ENCODE data around the gene ARHGAP1.
"Not testable (repeated sequence)": the region's sequence is repeated elsewhere in the genome, so short reads cannot be mapped to it uniquely, and the experiment has no call there.

Gene ARHGAP1

GRCh38 chr11:46673713-46674462, 26.5 kb downstream of the ARHGAP1 start:
- no peak for DNase-seq (ENCODE audit: low read depth in 2 of 2)

DNA sequence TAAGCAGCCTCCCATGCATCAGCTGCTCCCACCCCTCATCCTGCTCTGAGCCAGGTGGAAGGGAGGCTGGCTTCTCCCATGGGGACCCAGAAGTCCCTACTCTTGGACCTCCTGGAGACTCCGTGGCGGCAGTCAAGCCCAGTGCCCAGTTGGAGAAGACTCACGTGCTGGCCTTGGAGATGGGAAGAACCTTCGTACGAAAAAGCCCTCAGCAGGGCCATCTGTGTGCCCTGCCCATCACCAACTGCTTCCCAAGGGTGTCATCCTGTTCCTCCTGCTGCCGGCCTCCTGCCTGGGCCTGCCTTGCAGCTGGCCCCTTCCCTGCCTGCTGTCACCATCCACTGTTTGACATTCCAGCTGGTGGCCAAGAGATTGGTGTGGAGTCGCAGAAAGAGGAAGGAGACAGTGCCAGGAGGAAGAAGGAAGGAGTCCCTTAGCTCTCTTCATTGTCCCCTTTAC, 28.0 kb downstream of the ARHGAP1 start:
- DNase-seq (ENCODE audit: low read depth in 2 of 2), result no peak

GRCh38 chr11:46671958-46672315, 28.5 kb downstream of the ARHGAP1 start:
- no peak for DNase-seq (ENCODE audit: low read depth in 2 of 2)

DNA sequence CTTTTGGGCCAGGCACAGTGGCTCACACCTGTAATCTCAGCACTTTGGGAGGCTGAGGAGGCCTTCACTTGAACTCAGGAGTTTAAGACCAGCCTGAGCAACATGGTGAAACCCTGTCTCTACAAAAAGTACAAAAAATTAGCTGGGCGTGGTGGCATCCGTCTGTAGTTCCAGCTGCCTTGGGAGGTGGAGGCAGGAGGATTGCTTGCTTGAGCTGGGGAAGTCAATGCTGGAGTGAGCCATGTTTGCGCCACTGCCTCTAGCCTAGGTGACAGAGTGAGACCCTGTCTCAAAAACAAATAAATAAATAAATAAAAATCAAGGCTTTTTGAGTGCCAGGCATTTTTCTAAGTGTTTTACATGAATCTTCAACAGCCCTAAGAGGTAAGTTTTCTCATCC, 29.9 kb downstream of the ARHGAP1 start:
- not testable (repeated sequence) for DNase-seq (ENCODE audit: low read depth in 2 of 2)

- DNase-seq (ENCODE audit: low read depth in 2 of 2), result no peak
Measured at GRCh38 chr11:46669711-46670139, 30.7 kb downstream of the ARHGAP1 start.

GRCh38 chr11:46668480-46669085, 31.8 kb downstream of the ARHGAP1 start:
- no peak for DNase-seq (ENCODE audit: low read depth in 2 of 2)

DNA sequence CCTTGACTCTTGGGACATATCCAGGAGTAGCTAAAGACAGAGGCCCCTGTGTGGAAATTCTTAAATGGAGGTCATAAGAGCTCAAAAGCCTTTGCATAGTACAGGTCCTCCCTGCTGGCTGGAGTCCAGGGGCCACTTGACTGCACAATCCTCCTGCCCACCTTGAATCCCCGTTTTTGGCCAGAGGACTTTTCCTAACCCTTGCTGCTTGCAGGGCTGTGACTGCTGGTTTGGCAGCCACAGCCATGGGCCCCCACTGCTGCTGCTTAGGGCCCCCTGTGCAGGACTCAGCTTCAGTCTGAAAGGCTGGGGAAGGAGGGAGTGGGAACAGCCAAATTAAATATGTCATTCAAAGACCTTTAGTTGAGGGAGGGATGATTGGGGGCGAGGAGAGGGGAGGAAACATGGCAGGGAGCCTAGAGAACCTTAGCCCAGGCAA, 33.4 kb downstream of the ARHGAP1 start:
- DNase-seq (ENCODE audit: low read depth in 2 of 2), result no peak

DNA sequence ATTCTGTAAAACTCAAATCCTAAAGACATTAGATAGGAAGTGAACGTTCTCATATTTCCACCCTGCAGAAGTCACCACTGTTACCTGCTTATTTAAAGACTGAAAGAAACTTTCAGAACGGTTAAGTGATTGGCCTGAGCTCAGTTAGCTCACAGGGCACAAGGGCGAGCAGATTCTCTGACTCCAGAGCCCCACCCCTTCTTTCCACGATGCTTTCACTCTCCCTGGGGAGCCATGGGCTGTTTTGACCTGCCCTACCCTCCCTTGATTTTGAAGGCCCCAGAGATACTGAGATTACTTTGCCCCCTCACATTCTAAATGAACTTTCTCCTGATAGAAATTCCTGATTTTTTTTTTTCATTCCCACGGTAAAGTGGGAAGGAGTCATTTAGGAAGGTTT, 33.9 kb downstream of the ARHGAP1 start:
- DNase-seq (ENCODE audit: low read depth in 2 of 2), result no peak

DNA sequence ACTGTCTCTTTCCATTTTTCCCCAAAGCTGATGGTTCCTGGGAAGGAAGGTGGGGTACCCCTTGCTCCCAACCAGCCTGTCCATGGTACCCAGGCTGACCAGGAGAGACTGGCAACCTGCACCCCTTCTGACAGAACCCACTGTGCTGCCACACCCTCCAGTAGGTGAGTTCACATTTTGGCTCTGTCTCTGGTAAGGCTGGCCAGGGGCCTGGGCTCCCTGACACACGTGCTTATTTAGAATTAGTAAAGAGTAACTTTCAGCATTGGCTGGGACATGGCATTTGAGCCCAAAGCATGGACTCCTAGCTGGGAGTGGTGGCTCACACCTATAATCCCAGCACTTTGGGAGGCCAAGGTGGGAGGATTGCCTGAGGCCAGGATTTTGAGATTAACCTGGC, 35.1 kb downstream of the ARHGAP1 start:
- no peak for DNase-seq (ENCODE audit: low read depth in 2 of 2)

DNA sequence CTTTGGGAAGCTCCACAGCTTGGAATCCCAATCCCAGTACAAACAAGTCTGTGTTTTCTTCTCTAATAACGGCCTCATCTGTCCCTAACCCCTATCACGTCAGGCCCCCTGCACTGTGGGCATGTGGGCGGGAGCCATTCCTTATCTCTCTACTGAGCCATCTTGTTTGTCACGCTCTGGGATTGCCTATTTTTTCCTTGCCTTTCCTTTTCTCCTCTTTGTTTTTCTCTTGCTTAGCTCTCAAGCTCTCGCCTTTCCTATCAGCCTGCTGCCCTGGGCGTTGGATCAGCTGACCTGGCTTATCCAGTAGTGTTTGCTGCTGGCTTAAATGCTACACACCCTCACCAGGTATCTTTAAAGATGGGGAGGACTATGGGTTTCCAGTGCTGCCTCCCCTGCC, 35.8 kb downstream of the ARHGAP1 start:
- no peak for DNase-seq (ENCODE audit: low read depth in 2 of 2)

GRCh38 chr11:46663277-46663940, 37.0 kb downstream of the ARHGAP1 start:
- no peak for DNase-seq (ENCODE audit: low read depth in 2 of 2)

DNA sequence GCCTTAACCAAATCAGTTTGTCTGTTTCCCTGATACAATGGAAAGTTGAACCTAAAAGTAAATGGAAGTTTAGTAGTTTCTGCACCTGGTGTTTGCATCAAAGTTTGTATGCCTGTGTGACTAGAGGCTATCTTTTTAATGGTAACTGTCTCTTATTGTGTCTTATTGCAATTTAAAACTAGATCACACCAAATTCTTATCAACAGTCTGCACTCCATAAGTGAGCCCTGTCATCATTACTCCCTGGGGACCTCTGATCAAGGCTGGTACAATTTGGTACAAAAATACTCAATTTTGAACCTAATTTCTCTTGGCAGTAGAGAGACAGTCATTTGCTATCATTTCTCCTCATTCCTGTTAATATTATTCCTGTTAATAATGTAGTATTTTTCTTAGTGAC, 38.1 kb downstream of the ARHGAP1 start:
- DNase-seq (ENCODE audit: low read depth in 2 of 2), result no peak

DNA sequence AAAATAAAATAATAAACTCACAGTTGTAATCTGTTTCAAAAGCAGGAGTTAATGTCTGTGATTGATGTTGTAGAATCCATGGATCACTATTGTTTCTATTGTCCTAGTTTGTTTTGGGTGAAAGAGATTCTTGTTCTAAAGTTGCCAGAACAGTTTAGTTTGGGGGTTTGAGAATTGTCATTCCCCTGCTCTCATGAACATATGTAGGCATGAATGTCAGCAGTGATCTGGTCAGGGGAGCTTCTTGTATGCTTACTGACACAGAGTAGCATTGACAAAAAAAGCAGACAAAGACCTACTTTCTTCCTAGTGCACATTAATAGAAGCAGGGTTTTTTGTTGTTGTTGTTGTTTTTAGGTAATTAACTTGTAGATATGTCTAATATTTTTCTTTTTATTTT, 38.6 kb downstream of the ARHGAP1 start:
- no peak for DNase-seq (ENCODE audit: low read depth in 2 of 2)

- no peak for DNase-seq (ENCODE audit: low read depth in 2 of 2)
Measured at GRCh38 chr11:46659908-46660307, 40.5 kb downstream of the ARHGAP1 start.

DNA sequence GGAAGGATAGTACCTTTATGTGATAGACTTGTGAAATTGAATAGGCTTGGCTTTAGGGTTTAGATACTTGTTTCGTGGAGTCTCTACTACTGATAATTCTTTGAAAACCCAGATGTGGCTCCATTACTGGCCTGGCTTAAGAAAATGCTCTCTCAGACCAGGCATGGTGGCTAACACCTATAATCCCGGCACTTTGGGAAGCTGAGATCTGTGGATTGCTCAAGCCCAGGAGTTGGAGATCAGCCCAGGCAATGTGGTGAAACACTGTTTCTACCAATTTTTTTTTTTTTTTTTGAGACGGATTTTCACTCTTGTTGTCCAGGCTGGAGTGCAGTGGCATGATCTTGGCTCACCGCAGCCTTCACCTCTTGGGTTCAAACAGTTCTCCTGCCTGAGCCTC, 42.2 kb downstream of the ARHGAP1 start:
- peak in 1 of 2 experiments; percentile 34 for DNase-seq (ENCODE audit: low read depth in 2 of 2)

DNA sequence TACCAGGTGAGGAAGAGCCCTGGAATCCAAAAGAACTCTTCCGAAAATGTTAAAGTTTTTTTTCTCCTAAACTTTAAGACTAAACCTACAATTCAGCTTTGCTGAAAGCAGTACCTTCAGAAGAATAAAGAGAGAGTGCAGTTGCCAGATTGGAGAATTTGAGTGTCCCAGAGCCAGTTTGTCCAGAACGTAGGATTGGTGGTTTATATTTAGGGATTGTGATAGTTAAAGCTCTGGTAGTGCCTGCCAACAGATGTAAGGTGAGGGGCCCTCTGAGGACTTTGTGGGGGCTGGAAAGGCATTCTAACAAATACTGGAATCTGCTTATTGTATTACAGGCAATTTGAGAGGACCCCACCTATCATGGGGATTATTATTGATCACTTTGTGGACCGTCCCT, 43.2 kb downstream of the ARHGAP1 start:
- no peak for DNase-seq (ENCODE audit: low read depth in 2 of 2)

DNA sequence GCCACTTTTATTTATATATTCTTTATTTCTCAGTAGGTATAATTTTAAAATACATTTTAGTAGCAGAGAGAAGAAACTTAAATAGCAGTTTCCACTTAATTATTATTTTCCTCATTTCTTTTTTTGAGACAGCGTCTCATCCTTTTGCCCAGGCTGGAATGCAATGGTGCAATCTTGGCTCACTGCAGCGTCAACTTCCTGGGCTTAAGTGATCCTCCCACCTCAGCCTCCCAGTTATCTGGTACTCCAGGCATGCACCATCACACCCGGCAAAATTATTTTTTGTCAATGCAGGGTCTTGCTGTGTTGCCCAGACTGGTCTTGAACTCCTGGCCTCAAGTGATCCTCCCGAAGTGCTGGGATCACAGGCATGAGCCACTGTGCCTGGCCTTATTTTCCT, 44.8 kb downstream of the ARHGAP1 start:
- DNase-seq (ENCODE audit: low read depth in 2 of 2), result no peak

- peak; percentile 94 for DNase-seq (ENCODE audit: low read depth in 2 of 2)
Measured at GRCh38 chr11:46649180-46649738, 51.2 kb downstream of the ARHGAP1 start.

DNA sequence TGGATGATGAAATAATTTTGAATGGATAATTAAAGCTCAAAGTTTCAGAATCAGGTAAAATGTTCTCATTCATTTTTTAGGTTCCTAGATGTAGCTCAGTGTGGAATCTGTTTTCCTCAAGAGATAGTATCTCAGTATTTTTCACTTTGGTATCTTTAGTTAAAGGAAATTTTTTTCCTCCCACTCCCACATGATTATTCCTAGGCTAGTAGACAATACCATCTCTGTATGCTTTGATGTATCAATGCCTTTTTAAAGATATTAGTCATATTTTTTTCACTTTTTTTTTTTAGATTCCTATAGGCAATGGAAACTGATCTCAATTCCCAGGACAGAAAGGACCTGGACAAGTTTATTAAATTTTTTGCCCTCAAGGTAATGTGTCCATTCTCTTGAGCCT, 56.4 kb downstream of the ARHGAP1 start:
- DNase-seq (ENCODE audit: low read depth in 2 of 2), result no peak

DNA sequence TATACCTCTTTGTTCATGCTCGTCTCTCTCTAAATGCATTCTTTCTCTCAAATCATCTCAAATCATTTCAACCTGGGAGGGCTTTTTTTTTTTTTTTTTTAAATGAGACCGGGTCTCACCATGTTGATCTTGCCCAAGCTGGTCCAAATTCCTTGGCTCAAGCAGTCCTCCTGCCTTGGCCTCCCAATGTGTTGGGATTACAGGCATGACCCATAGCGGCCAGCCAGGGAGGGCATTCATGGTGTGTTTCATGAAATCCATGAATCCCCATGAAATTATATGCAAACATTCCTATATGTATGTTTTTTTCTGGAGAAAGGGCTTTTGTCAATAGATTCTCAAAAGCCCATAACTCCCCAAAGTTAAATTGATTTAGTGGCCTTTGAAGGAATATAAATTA, 56.9 kb downstream of the ARHGAP1 start:
- DNase-seq (ENCODE audit: low read depth in 2 of 2), result no peak

DNA sequence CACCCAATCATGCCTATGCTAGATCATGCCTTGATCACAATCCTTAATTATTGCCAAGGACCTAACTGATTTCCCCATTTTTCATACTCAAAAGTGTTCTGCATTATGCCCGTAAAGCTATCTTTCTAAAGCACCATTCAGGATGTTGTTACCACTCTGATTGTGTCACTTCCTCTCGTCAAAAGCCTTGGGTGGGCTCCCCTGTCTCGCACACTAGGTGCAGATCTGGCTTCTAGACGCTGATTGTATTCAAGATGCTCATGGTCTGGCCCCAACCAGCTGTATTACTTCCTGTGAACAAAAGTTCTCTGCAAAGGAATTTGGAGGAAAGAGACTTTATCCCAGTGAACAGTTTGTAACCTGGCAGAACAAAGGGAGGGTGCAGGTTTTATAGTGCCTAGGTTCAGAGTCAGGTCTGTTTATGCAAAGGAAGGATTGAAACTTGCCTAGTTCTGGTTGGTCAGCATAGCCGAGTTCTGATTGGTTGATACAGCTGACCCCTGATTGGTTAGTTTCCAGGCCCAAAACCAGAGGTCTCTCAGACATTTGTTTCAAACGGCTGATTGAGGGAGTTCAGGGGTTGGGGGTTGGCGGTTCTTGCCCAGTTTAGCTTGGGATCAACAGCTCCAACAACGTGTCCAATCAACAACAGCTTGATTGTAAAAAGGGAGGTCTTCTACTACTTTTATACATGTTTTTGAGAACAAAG, 57.6 kb downstream of the ARHGAP1 start:
- DNase-seq (ENCODE audit: low read depth in 2 of 2), result no peak

- DNase-seq (ENCODE audit: low read depth in 2 of 2), result no peak
Measured at GRCh38 chr11:46641639-46642038, 58.8 kb downstream of the ARHGAP1 start.
